PC-3 (cell line): ENCODE measurements around the gene RIPOR2.

Source experiments
- EZH2 ChIP-seq: fragments of 300-600 bp; sonication (generic); IDR thresholded peaks from one replicate; pipeline ENCODE4 v1.6.1; 2017; ENCODE audit warnings: antibody characterized with exemption, mild to moderate bottlenecking, low read length; ENCODE audit not compliant: unreplicated experiment
- EZH2phosphoT487 ChIP-seq: fragments of 300-600 bp; sonication (generic); IDR thresholded peaks from 2 replicates; pipeline ENCODE4 v1.6.1; 2018; ENCODE audit warnings: mild to moderate bottlenecking, antibody characterized with exemption, low read length, borderline replicate concordance
- TF ChIP-seq, protein P1 (sequence below): fragments of 300-600 bp; sonication (generic); conservative IDR thresholded peaks from 2 replicates; pipeline ENCODE4 v1.5.1; 2017; ENCODE audit warnings: antibody characterized with exemption, low read depth, mild to moderate bottlenecking, low read length

DNA sequence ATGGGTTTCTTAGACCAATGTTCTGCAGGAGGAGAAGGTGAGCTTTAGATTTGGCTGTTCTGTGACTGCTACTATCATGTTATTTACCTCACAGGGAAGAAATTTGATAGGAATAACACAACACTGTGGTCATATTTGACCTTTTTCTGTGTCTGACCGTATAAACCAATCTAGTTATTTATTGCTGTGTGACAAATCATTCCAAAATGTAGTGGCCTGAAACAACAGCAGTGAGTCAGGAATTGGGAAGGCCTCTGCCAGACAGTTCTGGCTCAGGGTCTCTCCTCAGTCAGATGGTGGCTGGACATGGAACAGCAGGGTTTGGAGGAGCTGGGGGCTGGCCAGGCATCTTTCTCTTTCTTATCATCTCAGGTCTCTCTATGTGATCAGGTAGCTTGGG lies 33.0 kb downstream of the RIPOR2 start:
- TF ChIP-seq, protein P1, sequence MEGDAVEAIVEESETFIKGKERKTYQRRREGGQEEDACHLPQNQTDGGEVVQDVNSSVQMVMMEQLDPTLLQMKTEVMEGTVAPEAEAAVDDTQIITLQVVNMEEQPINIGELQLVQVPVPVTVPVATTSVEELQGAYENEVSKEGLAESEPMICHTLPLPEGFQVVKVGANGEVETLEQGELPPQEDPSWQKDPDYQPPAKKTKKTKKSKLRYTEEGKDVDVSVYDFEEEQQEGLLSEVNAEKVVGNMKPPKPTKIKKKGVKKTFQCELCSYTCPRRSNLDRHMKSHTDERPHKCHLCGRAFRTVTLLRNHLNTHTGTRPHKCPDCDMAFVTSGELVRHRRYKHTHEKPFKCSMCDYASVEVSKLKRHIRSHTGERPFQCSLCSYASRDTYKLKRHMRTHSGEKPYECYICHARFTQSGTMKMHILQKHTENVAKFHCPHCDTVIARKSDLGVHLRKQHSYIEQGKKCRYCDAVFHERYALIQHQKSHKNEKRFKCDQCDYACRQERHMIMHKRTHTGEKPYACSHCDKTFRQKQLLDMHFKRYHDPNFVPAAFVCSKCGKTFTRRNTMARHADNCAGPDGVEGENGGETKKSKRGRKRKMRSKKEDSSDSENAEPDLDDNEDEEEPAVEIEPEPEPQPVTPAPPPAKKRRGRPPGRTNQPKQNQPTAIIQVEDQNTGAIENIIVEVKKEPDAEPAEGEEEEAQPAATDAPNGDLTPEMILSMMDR = no peak; the same call in 1 of the 2 replicates
- TF ChIP-seq EZH2phosphoT487 = no peak
- TF ChIP-seq EZH2 = no peak
